Thyroid gland (tissue), 4 donors: Measurements from ENCODE around the gene SLC35F6. TPM values are rescaled to one million over a fixed set of nuclear protein-coding genes. Genes with fewer than 3 reads are reported as not detected.

Source experiments
- DNase-seq, 2 donors: peaks; one replicate each; pipeline ENCODE4 v3.0.0-alpha.2; 2019
- H3K27ac ChIP-seq, 3 donors: fragments of 200-600 bp; sonication (generic); 1 replicate in 2 of 3; 2 replicates in 1 of 3; pipeline ENCODE4 v1.5.1; 2016 to 2019; ENCODE audit warnings: mild to moderate bottlenecking in 1 of 3, moderate library complexity in 1 of 3
- H3K27me3 ChIP-seq: fragments of 200-600 bp; sonication (generic); one replicate; pipeline ENCODE4 v1.5.1; 2019
- H3K36me3 ChIP-seq, 2 donors: fragments of 200-600 bp; sonication (generic); one replicate each; pipeline ENCODE4 v1.5.1; 2016 to 2019
- H3K4me1 ChIP-seq, 2 donors: fragments of 200-600 bp; sonication (generic); one replicate each; pipeline ENCODE4 v1.5.1; 2017 to 2019
- H3K4me3 ChIP-seq, 3 donors: fragments of 200-600 bp; sonication (generic); replicated peaks in 1 of 3; 1 replicate in 2 of 3; 2 replicates in 1 of 3; pipeline ENCODE4 v1.5.1; 2016; ENCODE audit warnings: mild to moderate bottlenecking in 1 of 3
- H3K9me3 ChIP-seq: fragments of 200-600 bp; sonication (generic); one replicate; pipeline ENCODE4 v1.5.1; 2017
- CTCF ChIP-seq, 6 experiments: fragments of 200-600 bp in 3 of 6; fragments of 450-650 bp in 3 of 6; sonication (generic) in 3 of 6; IDR thresholded peaks; one replicate each; pipeline ENCODE4 v1.5.1; 2016 to 2019; ENCODE audit warnings: antibody characterized with exemption in 6 of 6, mild to moderate bottlenecking in 2 of 6, inconsistent platforms in 1 of 6, moderate library complexity in 1 of 6
- POLR2A ChIP-seq, 2 donors: fragments of 450-650 bp; IDR thresholded peaks; one replicate each; pipeline ENCODE4 v1.6.1; 2017; ENCODE audit warnings: antibody characterized with exemption in 2 of 2, mild to moderate bottlenecking in 2 of 2, moderate library complexity in 1 of 2
- WGBS, 2 donors: methylation state at CpG; one replicate each; pipeline ENCODE4 v1.1.5; 2017; 5-methylcytosine and 5-hydroxymethylcytosine counted together
- intact Hi-C: fragments of 100-400 bp; cut with DNase I; formaldehyde crosslinking; loops from one replicate; pipeline ENCODE4 v1.15.1; 2023
- total RNA-seq, 4 donors: library from RNA; depleted of rRNA; stranded (reverse); fragments of >200 nt; gene quantifications; one replicate each; pipeline ENCODE4 v1.2.3, GENCODE V29; 2016

Gene SLC35F6
- total RNA-seq, 4 donors from 2014 or later = 73.1 to 91.2 (median 80.7) TPM

GRCh38 chr2:26764906-26765305, 822 bp downstream of the SLC35F6 start:
- no peaks in the 10 kb centered on the region for H3K9me3 ChIP-seq
- no peak for TF ChIP-seq CTCF (IDR thresholded peaks at IDR 0.05)
- TF ChIP-seq POLR2A (IDR thresholded peaks at IDR 0.05) = no peak
- no peaks in the 10 kb centered on the region for H3K27me3 ChIP-seq
- WGBS, 2 donors = 30 to 32% methylated on average over 3 of the region's 3 CpGs
- H3K4me1 ChIP-seq = peaks cover 52 to 66% of the 10 kb centered on the region in 2 donors
- H3K27ac ChIP-seq = peak overlapping the region; percentile 94 to 97 (median 95)
- H3K4me3 ChIP-seq = peak overlapping the region in 2 of 3 donors; percentile 57 to 83
- DNase-seq = no peak
- intact Hi-C loops = no loop called here
- H3K36me3 ChIP-seq = no peaks in the 10 kb centered on the region

GRCh38 chr2:26765475-26766200, 1.6 kb downstream of the SLC35F6 start:
- Histone ChIP-seq H3K27me3 (no peaks in the 10 kb centered on the region), H3K27ac (peak overlapping the region; percentile 94 to 97 (median 95)), H3K36me3 (no peaks in the 10 kb centered on the region), H3K4me3 (peak overlapping the region in 1 of 3 donors; percentile 57), H3K4me1 (peaks cover 59 to 71% of the 10 kb centered on the region in 2 donors), H3K9me3 (no peaks in the 10 kb centered on the region)
- WGBS, 2 donors = 91 to 93% methylated on average over 10 of the region's 10 CpGs
- DNase-seq = no peak
- TF ChIP-seq CTCF (IDR thresholded peaks at IDR 0.05) = no peak
- TF ChIP-seq POLR2A (IDR thresholded peaks at IDR 0.05) = no peak
- intact Hi-C loops = no loop called here

GRCh38 chr2:26767129-26767528, 3.0 kb downstream of the SLC35F6 start:
- H3K4me1 ChIP-seq = peaks cover 74 to 80% of the 10 kb centered on the region in 2 donors
- H3K4me3 ChIP-seq = no peak overlapping the region
- DNase-seq = no peak
- no peaks in the 10 kb centered on the region for H3K9me3 ChIP-seq
- 70 to 77% methylated on average over 5 of the region's 5 CpGs for WGBS, 2 donors
- no peak for TF ChIP-seq POLR2A (IDR thresholded peaks at IDR 0.05)
- TF ChIP-seq CTCF (IDR thresholded peaks at IDR 0.05) = no peak
- intact Hi-C loops = no loop called here
- peak overlapping the region in 2 of 3 donors; percentile 83 to 97 for H3K27ac ChIP-seq
- no peaks in the 10 kb centered on the region for H3K27me3 ChIP-seq
- no peaks in the 10 kb centered on the region for H3K36me3 ChIP-seq

- 91 to 95% methylated on average over 5 of the region's 5 CpGs for WGBS, 2 donors
- no peaks in the 10 kb centered on the region for H3K36me3 ChIP-seq
- no peak overlapping the region for H3K4me3 ChIP-seq
- intact Hi-C loops = no loop called here
- H3K27me3 ChIP-seq = no peaks in the 10 kb centered on the region
- no peak for TF ChIP-seq POLR2A (IDR thresholded peaks at IDR 0.05)
- no peak for TF ChIP-seq CTCF (IDR thresholded peaks at IDR 0.05)
- H3K27ac ChIP-seq = peak overlapping the region in 2 of 3 donors; percentile 83 to 97
- no peaks in the 10 kb centered on the region for H3K9me3 ChIP-seq
- peak in 1 of 2 donors; percentile 16 for DNase-seq
- H3K4me1 ChIP-seq = peaks cover 83 to 84% of the 10 kb centered on the region in 2 donors
Measured at GRCh38 chr2:26767894-26768487, 3.9 kb downstream of the SLC35F6 start.

GRCh38 chr2:26768759-26769088, 4.6 kb downstream of the SLC35F6 start:
- 98 to 100% methylated on average over 3 of the region's 3 CpGs for WGBS, 2 donors
- Histone ChIP-seq H3K9me3 (no peaks in the 10 kb centered on the region), H3K36me3 (no peaks in the 10 kb centered on the region), H3K4me3 (no peak overlapping the region), H3K27ac (peak overlapping the region; percentile 68 to 97 (median 83)), H3K27me3 (no peaks in the 10 kb centered on the region), H3K4me1 (peaks cover 80 to 84% of the 10 kb centered on the region in 2 donors)
- DNase-seq = no peak
- no peak for TF ChIP-seq CTCF (IDR thresholded peaks at IDR 0.05)
- no peak for TF ChIP-seq POLR2A (IDR thresholded peaks at IDR 0.05)
- intact Hi-C loops = no loop called here
